Testis (tissue), 3 donors: ENCODE measurements around the gene SLX9. TPM values are rescaled to one million over a fixed set of nuclear protein-coding genes. Genes with fewer than 3 reads are reported as not detected.

Experiments
- DNase-seq: peaks from one replicate; pipeline ENCODE4 v3.0.0-alpha.2; 2019
- H3K27ac ChIP-seq, 2 donors: fragments of 200-600 bp; sonication (generic); one replicate each; pipeline ENCODE4 v1.5.1; 2019
- H3K27me3 ChIP-seq: fragments of 200-600 bp; sonication (generic); one replicate; pipeline ENCODE4 v1.5.1; 2019
- H3K36me3 ChIP-seq: fragments of 200-600 bp; sonication (generic); one replicate; pipeline ENCODE4 v1.5.1; 2017; ENCODE audit warnings: low read depth; ENCODE audit errors: missing control alignments
- H3K4me1 ChIP-seq: fragments of 200-600 bp; sonication (generic); one replicate; pipeline ENCODE4 v1.5.1; 2019
- H3K4me3 ChIP-seq, 2 donors: fragments of 200-600 bp; sonication (generic); one replicate each; pipeline ENCODE4 v1.5.1; 2017 to 2019
- H3K9me3 ChIP-seq: fragments of 200-600 bp; sonication (generic); one replicate; pipeline ENCODE4 v1.5.1; 2017
- POLR2A ChIP-seq: fragments of 450-650 bp; IDR thresholded peaks from one replicate; pipeline ENCODE4 v1.6.1; 2017; ENCODE audit warnings: antibody characterized with exemption, mild to moderate bottlenecking, moderate library complexity
- WGBS, 2 donors: methylation state at CpG; one replicate each; pipeline ENCODE4 v1.1.5; 2018; 5-methylcytosine and 5-hydroxymethylcytosine counted together
- intact Hi-C: fragments of 100-400 bp; cut with DNase I; formaldehyde crosslinking; loops from one replicate; pipeline ENCODE4 v1.15.1; 2023; ENCODE audit warnings: low total_unique reads
- polyA plus RNA-seq: library from polyadenylated mRNA; stranded (reverse); fragments of 350-450 nt; fragmentation: Illumina TruSeq; extraction: RNeasy Lipid Tissue Mini Kit (QIAGEN cat#74804); gene quantifications from one replicate; pipeline ENCODE4 v1.2.3, GENCODE V29; 2014; ENCODE audit warnings: low read depth, low replicate concordance; ENCODE audit not compliant: insufficient read depth
- total RNA-seq, 2 donors: library from RNA; depleted of rRNA; stranded (reverse); fragments of >200 nt; gene quantifications; one replicate each; pipeline ENCODE4 v1.2.3, GENCODE V29; 2016
- TF ChIP-seq, protein P1 (sequence below), 3 experiments: fragments of 450-650 bp in 2 of 3; fragments of 200-600 bp in 1 of 3; sonication (generic) in 1 of 3; IDR thresholded peaks; one replicate each; pipeline ENCODE4 v1.5.1; 2016 to 2019; ENCODE audit warnings: antibody characterized with exemption in 3 of 3, mild to moderate bottlenecking in 2 of 3, moderate library complexity in 1 of 3

The SLX9 gene
- total and polyA plus RNA-seq, 3 donors from 2014 or later = 30.8 to 46.2 (median 31.9) TPM

DNA sequence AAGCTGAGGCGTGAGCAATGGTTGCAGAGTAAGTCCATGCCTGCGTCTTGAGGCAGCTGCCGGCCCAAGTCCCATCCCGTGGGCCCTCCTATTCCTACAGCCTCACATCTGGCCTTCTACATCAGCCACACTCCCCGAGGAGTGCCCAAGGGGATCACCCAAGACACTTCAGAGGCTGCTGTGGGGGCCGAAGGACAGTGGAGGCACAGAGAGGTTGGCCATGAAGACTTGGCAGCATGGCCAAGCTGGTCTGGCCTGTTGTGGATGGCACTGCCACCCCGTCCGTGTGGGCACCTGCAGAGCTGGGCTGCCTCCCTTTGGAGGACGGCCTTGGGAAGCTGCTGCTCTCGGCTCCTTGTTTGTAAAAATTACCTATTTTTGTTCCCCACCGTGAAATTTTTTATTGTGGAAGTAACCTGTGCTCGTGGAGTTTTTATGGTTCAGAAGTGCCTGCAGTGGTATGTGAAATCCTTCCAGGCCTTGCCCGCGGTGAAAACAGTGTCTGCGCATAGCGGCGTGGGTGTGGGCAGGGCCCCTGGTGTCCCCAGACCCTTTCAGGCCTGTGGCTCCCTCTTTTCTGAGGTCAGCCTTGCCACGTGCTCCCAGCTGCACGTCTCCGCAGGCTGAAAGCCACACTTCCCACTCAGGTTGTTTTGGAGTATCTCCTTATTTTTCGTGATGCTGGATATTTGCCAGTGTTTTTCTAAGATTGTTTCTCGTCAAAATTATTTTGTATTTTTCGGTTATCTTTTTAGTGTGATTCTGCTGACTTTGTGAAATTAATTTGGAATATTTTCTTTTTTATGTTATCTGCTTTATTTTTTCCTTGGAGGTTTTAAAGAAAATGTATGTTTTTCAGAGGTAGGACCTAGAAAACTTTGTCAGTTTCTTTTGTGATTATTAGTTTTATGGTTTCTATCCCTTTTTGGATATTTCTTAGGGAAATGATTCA lies 20.6 kb downstream of the SLX9 start:
- Histone ChIP-seq H3K9me3 (no peaks in the 10 kb centered on the region), H3K27me3 (no peaks in the 10 kb centered on the region), H3K27ac (no peak overlapping the region), H3K4me1 (peaks cover 26% of the 10 kb centered on the region), H3K36me3 (no peaks in the 10 kb centered on the region), H3K4me3 (no peak overlapping the region)
- intact Hi-C loops = no loop called here
- WGBS, 2 donors = 93 to 95% methylated on average over 21 to 23 of the region's 23 CpGs
- DNase-seq = no peak
- TF ChIP-seq POLR2A = no peak
- TF ChIP-seq, protein P1, sequence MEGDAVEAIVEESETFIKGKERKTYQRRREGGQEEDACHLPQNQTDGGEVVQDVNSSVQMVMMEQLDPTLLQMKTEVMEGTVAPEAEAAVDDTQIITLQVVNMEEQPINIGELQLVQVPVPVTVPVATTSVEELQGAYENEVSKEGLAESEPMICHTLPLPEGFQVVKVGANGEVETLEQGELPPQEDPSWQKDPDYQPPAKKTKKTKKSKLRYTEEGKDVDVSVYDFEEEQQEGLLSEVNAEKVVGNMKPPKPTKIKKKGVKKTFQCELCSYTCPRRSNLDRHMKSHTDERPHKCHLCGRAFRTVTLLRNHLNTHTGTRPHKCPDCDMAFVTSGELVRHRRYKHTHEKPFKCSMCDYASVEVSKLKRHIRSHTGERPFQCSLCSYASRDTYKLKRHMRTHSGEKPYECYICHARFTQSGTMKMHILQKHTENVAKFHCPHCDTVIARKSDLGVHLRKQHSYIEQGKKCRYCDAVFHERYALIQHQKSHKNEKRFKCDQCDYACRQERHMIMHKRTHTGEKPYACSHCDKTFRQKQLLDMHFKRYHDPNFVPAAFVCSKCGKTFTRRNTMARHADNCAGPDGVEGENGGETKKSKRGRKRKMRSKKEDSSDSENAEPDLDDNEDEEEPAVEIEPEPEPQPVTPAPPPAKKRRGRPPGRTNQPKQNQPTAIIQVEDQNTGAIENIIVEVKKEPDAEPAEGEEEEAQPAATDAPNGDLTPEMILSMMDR (IDR thresholded peaks at IDR 0.05) = no peak

GRCh38 chr21:44962403-44962966 lies 22.7 kb downstream of the SLX9 start:
- Histone ChIP-seq H3K27ac (no peak overlapping the region), H3K36me3 (no peaks in the 10 kb centered on the region), H3K4me3 (no peak overlapping the region), H3K4me1 (peaks cover 26% of the 10 kb centered on the region), H3K27me3 (no peaks in the 10 kb centered on the region), H3K9me3 (no peaks in the 10 kb centered on the region)
- intact Hi-C loops = no loop called here
- DNase-seq = no peak
- WGBS, 2 donors = 92 to 95% methylated on average over 9 of the region's 9 CpGs
- TF ChIP-seq POLR2A = no peak
- TF ChIP-seq, protein P1 (IDR thresholded peaks at IDR 0.05) = no peak

GRCh38 chr21:44964381-44964780 lies 24.6 kb downstream of the SLX9 start:
- Histone ChIP-seq H3K36me3 (no peaks in the 10 kb centered on the region), H3K4me3 (no peak overlapping the region), H3K27ac (no peak overlapping the region), H3K27me3 (no peaks in the 10 kb centered on the region), H3K9me3 (no peaks in the 10 kb centered on the region), H3K4me1 (peaks cover 8% of the 10 kb centered on the region)
- TF ChIP-seq, protein P1 (IDR thresholded peaks at IDR 0.05) = no peak
- no peak for TF ChIP-seq POLR2A
- intact Hi-C loops = no loop called here
- no peak for DNase-seq
- WGBS, 2 donors = 95 to 98% methylated on average over 12 of the region's 12 CpGs

- WGBS, 2 donors = 86 to 91% methylated on average over 10 to 17 of the region's 17 CpGs
- H3K9me3 ChIP-seq = no peaks in the 10 kb centered on the region
- TF ChIP-seq, protein P1 (IDR thresholded peaks at IDR 0.05) = no peak
- no peak for TF ChIP-seq POLR2A
- no peak overlapping the region for H3K27ac ChIP-seq
- DNase-seq = no peak
- no peaks in the 10 kb centered on the region for H3K27me3 ChIP-seq
- intact Hi-C loops = no loop called here
- H3K4me3 ChIP-seq = no peak overlapping the region
- H3K36me3 ChIP-seq = no peaks in the 10 kb centered on the region
- no peaks in the 10 kb centered on the region for H3K4me1 ChIP-seq
These were observed 25.6 kb downstream of the SLX9 start for GRCh38 chr21:44965251-44966022.
